Epithelial cell of esophagus (primary cell): Measurements from ENCODE around the gene GNAT1.

ENCODE experiments used
- DNase-seq: peaks from one replicate; pipeline ENCODE4 v3.0.0; 2010; ENCODE audit warnings: low read depth
- H3K4me3 ChIP-seq: 2 replicates; pipeline ENCODE4 v1.5.1; 2011; ENCODE audit warnings: mild to moderate bottlenecking, low read length, control low read depth
- CTCF ChIP-seq: IDR thresholded peaks from 2 replicates; pipeline ENCODE4 v1.5.1; 2011; ENCODE audit warnings: low read depth, mild to moderate bottlenecking, low read length, control low read depth, inconsistent platforms; ENCODE audit not compliant: insufficient read depth; ENCODE audit errors: missing control alignments

GNAT1 gene

GRCh38 chr3:50150863-50151686 is 40.3 kb upstream of the GNAT1 start:
- H3K4me3 ChIP-seq, result no peak overlapping the region
- peak; percentile 82 for DNase-seq
- no peak for TF ChIP-seq CTCF

GRCh38 chr3:50151728-50152127 is 39.7 kb upstream of the GNAT1 start:
- no peak overlapping the region for H3K4me3 ChIP-seq
- peak; percentile 63 for DNase-seq
- TF ChIP-seq CTCF, result no peak

- DNase-seq, result no peak
- TF ChIP-seq CTCF, result no peak
- no peak overlapping the region for H3K4me3 ChIP-seq
These were observed 37.5 kb upstream of the GNAT1 start for GRCh38 chr3:50153782-50154475.

GRCh38 chr3:50154476-50154839 is 37.0 kb upstream of the GNAT1 start:
- DNase-seq, result no peak
- TF ChIP-seq CTCF, result no peak
- H3K4me3 ChIP-seq, result peak overlapping the region; percentile 10

- peak within 1 kb of the TSS; percentile 90 for H3K4me3 ChIP-seq
- TF ChIP-seq CTCF, result no peak
- DNase-seq, result peak; percentile 88
These were observed 36.4 kb upstream of the GNAT1 start, which contains the start of gene SEMA3F for GRCh38 chr3:50154840-50155490. SEMA3F (plus strand) TSS chr3:50155324; CDS start chr3:50159623, 4,299 bp downstream.

- H3K4me3 ChIP-seq, result peak overlapping the region; percentile 90
- DNase-seq, result no peak
- TF ChIP-seq CTCF, result no peak
These were observed 35.9 kb upstream of the GNAT1 start for GRCh38 chr3:50155491-50155878.
